GM04504 (cell line): ENCODE data around the gene GAPVD1.
"Not testable (repeated sequence)": the region's sequence is repeated elsewhere in the genome, so short reads cannot be mapped to it uniquely, and the experiment has no call there.

Experiments used
- DNase-seq: peaks from one replicate; pipeline ENCODE4 v3.0.0-alpha.2; 2012; ENCODE audit warnings: low read depth

Gene GAPVD1

DNA sequence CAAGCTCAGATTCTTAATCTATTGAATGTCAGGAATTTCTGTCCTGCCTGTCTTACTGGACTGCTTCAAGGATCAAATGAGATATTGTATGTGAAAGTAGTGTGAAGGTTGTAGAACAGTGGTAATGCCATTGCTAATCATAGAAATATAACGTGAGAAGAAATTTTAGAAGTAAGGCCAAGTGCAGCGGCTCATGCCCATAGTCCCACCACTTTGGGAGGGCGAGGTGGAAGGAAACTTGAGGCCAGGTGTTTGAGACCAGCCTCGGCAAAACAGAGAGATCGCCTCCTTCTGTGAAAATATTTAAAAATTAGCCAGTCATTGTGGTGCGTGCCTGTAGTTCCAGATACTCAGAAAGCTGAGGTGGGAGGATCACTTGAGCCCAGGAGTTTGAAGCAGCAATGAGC, 15.4 kb upstream of the GAPVD1 start:
- DNase-seq = no peak

DNA sequence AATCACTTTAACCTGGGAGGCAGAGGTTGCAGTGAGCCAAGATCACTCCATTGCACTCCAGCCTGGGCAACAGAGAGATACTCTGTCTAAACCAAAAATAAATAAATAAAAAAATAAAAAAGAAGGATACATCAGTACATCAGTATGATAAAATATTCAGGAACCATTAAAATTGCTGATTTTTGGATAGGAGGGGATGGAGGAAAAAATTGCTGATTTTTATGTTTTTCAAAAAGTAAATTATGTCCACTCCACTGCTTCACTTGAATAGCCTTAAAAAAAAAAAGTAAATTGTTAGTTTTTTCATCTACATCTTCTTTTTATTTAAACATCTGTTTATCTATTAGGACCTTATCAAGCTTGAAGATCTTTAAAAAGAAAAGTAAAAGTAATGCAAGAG, 7.4 kb upstream of the GAPVD1 start:
- DNase-seq = no peak

DNA sequence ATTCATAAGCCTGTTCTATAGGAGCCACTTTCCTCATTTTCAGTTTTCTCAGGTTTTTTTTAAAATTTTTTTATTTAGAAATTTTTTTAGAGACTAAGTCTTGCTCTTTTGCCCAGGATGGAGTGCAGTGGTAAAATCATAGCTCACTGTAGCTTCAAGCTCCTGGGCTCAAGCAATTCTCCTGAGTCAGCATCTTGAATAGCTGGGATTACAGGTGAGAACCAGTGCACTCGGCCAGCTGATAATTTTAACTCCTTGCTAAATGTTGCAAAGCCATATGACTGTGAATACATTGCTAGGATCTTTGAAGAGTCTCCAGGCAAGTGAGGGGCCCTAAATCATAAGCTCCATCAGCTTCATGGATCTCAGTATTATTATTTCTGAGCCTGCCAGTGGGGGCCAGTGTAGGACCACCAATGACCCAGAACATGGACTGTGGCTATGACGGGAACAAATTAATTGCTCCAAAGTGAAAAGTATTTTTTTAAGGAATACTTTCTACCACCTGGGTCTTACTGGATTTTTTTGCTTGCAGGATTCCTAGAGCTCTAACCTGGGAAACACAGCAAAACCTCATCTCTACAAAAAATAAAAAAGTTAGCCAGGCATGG, 5.7 kb upstream of the GAPVD1 start:
- DNase-seq = no peak

DNA sequence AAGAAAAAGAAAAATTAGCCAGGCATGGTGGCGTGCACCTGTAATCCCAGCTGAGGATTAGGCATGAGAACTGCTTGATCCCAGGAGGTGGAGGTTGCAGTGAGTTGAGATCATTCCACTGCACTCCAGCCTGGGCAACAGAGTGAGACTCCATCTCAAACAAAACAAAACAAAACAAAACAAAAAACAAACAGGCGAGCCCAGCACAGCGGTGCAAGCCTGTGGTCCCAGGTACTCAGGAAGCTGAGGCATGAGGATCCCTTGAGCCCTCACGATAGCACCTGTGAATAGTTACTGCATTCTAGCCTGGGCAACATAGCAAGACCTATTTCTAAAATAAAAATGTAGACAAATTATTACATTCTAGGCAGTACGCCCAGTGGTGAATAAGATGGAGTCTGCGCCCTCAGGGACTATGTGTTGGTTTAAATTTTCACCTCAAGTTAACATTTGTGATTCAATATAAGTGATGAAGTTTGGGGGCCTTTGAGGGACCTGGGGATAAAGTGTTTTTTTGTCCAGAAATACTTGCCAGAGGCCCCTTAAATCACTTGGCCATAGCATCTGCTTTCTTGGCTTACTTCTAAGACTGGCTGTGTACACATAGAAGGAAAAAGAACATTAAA, 3.4 kb upstream of the GAPVD1 start:
- no peak for DNase-seq

DNA sequence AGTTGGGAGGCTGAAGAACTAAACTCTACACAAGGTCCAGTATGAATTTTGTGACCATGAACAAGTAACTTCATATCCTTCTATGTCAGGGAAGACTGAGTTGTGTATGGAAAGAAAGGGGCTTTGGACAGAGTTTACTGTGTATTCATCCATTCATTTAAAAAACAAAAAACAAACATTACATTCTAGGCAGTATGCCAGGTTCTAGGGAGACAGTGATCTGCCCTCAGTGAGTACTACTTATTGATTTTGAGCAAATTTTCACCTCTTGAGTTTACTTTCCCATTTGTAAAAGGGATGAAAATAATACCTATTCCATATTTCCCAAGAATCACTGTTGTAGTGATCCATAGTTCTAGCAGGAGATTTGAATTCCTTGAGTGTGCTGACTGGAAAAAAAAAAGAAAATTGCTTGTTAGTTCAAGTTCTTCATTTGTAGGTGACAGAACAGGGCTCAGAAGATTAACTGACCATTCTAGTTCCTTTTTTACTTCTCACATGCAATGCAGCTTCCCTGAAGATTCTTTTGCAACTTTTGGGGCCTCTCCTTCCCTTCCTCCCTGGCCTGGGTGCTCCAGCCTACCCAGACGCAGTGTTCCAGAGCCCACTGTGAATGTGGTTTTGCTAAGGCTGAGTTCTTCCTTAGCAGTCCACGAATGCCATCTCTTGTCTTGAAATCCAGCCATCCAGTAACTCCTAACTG, 2.6 kb upstream of the GAPVD1 start:
- DNase-seq = no peak

DNA sequence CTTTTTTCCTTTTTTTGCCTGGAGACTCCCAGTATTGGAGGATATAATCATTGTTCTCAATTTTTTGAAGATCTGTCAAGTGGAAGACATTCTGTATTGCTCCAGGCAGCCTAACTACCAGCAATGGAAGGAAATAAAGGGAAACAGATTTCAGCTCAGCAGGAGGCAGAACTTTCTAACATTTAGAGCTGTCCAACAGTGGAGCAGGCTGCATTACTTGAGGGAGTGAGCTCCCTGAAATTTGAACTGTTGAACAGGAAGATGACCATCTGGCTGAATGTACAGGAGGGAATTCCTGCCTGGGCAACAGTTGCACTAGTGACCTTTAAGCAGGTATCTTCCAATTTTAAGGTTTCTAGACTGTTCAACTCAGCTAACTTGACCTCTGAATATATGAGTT, 1.1 kb upstream of the GAPVD1 start:
- no peak for DNase-seq

DNA sequence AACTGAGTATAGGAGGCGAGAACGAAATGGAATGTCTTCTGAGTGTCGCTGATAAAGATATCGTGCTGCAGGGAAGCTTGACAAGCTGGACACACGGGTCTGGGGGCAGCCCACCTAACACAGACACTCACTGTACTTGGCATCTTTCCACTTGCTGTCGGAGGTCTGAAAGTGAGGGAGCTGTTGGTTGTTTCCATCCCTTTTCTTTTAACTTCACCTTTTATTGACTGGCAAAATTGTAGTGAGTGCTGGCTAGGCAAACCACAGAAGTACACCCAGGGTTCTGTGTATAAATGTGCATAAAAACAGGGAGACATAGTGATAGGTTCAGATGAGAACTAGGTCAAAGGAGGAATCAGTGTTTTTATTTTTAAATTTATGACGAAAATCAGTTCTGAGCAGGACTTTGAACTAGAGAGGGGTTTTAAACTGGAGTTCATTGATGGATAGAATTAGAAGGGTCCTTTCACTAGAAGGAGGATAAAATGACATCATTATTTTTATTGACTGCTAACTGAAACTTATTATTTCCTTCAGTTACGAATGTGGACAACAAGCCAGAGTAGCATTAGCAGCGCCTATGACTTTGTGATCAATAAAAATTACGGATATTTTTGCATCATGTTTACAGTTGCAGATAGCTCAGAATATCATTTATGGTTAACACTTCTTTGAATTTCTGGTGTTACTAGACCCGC, 817 bp downstream of the GAPVD1 start:
- no peak for DNase-seq

DNA sequence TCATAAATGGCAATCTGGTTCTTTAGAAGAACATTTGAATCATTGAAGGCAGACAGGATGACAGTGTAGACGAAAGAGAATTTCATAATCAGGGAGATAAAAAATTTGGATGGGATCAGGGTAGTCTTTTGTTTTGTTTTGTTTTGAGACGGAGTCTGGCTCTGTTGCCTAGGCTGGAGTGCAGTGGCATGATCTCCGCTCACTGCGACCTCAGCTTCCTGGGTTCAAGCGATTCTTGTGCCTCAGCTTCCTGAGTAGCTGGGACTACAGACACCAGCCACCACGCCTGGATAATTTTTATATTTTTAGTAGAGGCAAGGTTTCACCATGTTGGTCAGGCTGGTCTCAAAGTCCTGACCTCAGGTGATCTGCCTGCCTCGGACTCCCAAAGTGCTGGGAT, 2.4 kb downstream of the GAPVD1 start:
- not testable (repeated sequence) for DNase-seq

DNA sequence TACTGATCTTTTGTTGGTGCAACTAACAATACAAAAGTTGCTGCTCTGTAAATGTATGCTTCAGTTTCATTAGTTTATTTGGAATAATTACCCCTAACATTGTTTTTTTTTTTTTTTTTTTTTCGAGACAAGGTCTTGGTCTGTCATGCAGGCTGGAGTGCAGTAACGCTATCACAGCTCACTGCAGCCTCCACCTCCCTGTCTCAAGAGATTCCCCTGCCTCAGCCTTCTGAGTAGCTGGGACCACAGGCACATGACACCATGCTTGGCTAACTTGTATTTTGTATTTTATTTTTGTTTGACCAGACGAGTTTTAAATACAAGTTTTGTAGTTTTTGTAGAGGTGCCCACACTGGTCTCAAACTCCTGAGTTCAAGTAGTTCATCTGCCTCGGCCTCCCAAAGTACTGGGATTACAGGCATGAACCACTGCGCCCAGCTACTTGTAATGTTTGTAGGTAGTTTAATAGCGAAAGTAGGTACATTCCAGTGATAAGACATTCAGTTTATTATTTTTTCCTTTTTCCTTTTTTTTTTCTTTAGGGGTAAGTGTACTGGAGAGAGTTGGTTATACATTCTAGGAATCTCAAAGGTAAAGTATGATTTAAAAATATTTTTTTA, 6.9 kb downstream of the GAPVD1 start:
- DNase-seq = no peak

DNA sequence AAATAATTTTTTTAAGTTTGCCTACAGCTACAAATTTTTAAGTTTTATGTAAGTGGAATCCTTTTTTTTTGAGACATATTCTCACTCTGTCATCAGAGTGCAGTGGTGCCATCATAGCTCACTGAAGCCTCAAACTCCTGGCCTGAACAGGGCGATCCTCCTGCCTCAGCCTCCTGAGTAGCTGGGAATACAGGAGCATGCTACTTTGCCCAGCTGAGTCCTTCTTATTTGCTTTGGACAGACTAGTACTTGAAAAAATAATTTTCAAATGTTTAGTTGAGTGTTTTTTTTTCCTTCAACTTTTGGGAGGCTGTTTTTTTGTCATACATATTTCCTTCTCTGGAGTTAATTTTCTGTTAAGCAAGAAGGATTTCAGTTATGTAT, 7.4 kb downstream of the GAPVD1 start:
- DNase-seq = no peak

DNA sequence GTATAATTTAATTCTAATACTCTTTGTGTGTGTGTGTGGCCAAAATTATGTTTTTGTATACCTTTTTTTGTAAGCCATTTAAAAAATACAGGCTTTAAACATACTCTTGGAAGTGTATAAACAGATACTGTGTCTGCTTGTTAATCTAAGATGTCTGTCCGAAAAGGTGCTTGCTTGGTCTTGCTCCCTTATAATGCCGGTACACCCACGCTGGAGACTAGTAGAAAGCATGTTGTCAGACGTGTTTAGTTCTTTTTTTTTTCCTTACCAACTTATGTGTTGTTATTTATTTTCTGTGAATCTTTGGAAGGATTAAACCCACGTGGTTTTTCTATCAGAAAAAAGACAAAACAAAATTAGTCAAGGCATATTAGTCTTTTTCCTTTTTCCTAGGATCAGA, 9.5 kb downstream of the GAPVD1 start:
- no peak for DNase-seq

DNA sequence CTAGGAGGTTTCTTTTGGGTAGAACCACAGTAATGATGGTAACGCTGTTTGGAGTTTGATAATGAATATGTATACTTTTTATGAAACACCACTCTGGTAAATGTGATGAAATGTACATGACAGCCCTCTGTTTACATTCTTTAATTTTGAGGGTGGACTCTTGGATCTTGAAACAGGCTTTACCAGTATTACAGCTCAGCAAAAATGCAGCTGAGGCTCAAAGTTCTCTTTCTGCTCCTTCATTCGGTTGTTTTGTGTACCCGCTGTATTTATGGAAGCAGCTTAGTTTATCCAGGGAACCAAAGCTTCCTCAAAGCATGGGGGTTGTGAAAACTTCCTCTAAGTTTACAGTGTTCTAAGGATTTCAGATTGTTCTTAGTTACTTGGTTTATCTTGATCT, 11.1 kb downstream of the GAPVD1 start:
- DNase-seq = no peak

DNA sequence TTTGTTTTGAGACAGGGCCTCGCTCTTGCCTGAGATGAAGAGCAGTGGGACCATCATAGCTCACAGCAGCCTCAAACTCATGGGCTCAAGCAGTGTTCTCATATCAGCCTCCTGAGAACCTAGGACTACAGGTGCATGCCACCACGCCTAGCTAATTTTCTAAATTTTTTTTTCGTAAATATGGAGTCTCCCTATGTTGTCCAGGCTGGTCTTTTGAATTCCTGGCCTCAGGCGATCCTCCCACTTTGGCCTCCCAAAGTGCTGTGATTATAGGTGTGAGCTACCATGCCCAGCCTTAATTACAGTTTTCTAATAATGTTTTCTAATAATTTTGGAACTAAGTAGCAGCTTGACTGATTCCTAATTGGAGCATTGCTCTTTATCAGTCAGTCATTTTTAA, 15.1 kb downstream of the GAPVD1 start:
- DNase-seq = no peak

DNA sequence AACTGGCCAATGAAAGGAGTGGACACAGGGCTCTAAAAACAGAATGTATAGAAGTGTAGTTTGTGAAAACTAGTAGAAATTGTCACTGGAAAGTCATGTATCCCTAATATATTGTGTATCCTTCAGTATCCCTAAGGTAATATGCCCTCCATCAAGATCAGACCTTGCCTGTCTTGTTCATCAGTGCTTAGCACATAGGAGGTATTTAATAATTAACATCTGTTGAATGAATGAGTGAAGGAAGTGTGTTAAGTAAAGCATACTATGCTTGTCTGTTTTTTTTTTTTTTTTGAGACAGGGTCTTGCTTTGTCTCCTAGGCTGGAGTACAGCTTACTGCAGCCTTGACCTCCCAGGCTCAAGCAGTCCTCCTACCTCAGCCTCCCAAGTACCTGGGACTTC, 15.8 kb downstream of the GAPVD1 start:
- DNase-seq = no peak

DNA sequence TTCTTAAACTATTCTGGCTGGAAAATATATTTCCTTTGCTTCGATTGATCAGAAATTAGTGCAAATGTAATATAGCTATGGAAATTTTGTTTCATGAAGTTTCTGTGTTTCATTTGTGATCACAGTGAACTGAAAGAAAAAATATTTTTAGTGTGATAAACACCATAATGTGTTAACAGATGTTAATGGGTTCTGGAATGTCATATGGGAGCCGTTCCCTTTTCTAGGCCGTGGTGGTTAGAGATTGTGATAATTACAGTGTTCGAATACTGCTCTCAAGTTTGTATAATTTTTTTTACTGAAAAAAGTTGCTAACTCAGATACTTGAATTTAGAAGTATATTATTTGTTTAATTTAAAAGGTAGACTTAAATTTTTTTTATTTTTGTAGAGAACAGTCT, 19.3 kb downstream of the GAPVD1 start:
- DNase-seq = no peak

DNA sequence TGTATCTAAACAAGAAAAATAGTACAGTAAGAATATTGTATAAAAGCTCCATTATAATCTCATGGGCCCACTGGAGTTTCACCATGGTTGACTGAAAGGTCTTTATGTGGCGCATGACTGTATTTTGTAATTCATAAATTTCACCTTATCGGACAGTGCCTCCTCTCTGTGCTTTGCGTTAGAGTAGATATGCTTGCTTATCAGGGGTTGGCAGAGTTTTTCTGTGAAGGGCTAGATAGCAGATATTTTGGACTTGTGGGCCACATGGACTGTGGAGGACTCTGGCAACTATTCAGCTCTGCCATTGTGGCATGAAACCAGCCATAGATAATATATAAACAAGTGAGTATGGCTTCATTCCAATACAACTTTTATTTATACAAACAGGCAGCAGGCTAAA, 23.2 kb downstream of the GAPVD1 start:
- no peak for DNase-seq

DNA sequence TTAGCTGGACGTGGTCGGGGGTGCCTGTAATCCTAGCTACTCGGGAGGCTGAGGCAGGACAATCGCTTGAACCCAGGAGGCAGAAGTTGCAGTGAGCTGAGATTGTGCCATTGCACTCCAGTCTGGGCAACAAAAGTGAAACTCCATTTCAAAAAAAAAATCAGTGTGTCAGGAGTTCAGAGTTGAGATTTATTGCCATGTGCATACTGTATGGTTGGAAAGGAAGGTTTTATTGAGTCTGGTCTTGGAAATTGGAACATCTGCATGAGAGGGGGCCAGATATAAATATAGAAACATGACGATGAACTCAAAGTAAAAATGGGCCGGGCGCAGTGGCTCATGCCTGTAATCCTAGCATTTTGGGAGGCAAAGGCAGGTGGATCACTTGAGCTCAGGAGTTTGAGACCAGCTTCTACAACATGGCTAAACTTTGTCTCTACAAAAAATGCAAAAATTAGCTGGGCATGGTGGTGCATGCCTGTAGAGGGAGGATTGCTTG, 25.4 kb downstream of the GAPVD1 start:
- DNase-seq = not testable (repeated sequence)

DNA sequence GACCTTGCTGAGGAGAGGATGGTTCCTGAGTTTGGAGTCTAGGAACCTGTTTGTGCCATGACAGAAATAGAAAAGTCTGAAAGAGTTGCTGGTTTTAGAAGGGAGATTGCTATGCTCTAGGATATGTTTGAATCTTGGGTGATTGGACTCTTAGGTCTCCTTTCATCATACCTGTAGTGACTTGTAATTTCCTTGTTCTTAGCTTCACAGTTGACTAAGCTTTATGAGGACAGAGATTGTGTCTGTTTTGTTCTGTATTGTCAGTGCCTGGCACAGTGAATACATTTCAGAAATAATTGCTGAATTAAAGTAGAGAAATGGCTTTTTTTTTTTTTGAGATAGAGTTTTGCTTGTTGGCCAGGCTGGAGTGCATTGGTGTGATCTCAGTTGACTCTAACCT, 31.5 kb downstream of the GAPVD1 start:
- DNase-seq = no peak

DNA sequence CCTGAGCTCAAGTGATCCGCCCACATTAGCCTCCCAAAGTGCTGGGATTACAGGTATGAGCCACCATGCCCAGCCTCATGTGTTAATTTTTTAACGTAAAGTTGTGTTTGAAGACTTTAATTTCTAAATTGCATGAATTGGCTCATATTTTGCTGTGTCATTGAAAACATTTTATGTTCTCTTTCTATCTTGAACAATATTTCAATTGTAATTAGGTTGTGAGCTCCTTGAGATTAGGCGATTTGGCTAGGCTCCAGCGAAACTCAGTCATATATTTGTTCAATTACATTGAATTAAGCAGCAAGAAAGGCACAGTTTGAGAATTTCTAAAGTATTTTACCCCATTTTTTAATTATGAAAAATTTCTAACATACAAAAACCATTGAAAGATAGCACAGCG, 34.0 kb downstream of the GAPVD1 start:
- no peak for DNase-seq

DNA sequence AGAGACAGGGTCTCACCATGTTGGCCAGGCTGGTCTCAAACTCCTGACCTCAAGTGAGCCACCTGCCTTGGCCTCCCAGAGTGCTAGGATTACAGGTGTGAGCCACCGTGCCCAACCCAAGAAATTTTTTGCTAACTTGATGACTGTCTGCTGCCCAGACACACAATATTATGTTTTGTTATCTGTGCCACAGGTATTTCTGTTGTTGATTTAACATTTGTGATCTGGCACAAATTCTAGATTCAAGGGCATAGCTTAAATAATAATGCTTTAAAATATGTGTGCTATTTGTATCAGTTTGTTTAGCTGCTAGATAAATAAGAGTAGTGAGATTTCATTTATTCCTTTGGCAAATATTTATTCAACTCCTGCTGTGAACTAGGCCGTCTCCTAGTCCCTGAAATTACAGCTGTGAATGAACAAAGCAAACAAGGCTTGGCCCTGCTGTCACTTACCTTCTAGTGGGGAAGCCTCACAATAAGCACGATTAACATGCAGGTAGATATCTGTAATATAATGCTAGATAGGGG, 35.3 kb downstream of the GAPVD1 start:
- no peak for DNase-seq

DNA sequence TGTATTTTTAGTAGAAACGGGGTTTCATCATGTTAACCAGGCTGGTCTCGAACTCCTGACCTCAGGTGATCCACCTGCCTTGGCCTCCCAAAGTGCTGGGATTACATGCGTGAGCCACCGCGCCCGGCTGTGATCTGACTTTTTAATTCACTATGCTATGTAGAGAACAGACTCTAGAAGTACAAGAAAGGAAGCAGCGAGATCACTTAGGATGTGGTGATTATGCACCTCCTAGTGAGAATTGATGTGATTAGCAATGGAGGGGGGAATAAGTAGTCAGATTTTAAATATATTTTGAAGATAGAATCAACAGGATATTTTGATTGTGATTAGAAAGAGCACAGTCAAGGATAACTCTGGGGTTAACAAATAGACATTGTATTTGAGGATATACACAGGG, 36.3 kb downstream of the GAPVD1 start:
- DNase-seq = no peak

DNA sequence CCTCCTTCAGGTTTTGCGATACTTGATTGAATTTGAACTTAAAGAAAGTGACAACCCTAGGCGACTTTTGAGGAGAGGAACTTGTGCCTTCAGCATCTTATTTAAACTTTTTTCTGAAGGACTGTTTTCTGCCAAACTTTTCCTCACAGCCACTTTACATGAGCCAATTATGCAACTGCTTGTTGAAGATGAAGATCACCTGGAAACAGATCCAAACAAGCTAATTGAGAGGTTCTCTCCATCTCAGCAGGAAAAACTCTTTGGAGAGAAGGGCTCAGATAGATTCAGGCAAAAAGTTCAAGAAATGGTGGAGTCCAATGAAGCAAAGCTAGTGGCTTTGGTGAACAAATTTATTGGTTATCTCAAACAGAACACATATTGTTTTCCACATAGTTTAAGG, 40.6 kb downstream of the GAPVD1 start:
- DNase-seq = no peak
